Measurements from ENCODE around the gene CAPN1.

The CAPN1 gene

GRCh38 chr11:65241134-65241533 lies 59.4 kb downstream of the CAPN1 start:
- TF ChIP-seq TAF1 (IDR thresholded peaks at IDR 0.05; ENCODE audit: low read depth), result no peak

- TF ChIP-seq TEAD4 (IDR thresholded peaks at IDR 0.05) (no peak), CREB1 (IDR thresholded peaks at IDR 0.05; ENCODE audit: low read depth) (no peak), REST (IDR thresholded peaks at IDR 0.05; ENCODE audit: low read depth) (no peak), FOXM1 (IDR thresholded peaks at IDR 0.05; ENCODE audit: borderline replicate concordance, low read depth) (no peak), EGR1 (IDR thresholded peaks at IDR 0.05) (no peak), NFIC (IDR thresholded peaks at IDR 0.05) (no peak), CEBPB (IDR thresholded peaks at IDR 0.05) (no peak), YY1 (IDR thresholded peaks at IDR 0.05; ENCODE audit: low read depth) (no peak), TAF1 (IDR thresholded peaks at IDR 0.05; ENCODE audit: low read depth) (no peak), MAX (IDR thresholded peaks at IDR 0.05) (no peak), RAD21 (IDR thresholded peaks at IDR 0.05; ENCODE audit: low read depth) (no peak), TCF12 (IDR thresholded peaks at IDR 0.05; ENCODE audit: low read depth) (no peak), USF1 (IDR thresholded peaks at IDR 0.05) (no peak), ZBTB7A (IDR thresholded peaks at IDR 0.05; ENCODE audit: low read depth) (no peak)
Measured at GRCh38 chr11:65241692-65242091, 60.0 kb downstream of the CAPN1 start.

- TF ChIP-seq TAF1 (IDR thresholded peaks at IDR 0.05; ENCODE audit: low read depth) (no peak), NFIC (IDR thresholded peaks at IDR 0.05) (no peak), CREB1 (IDR thresholded peaks at IDR 0.05; ENCODE audit: low read depth) (no peak), USF1 (IDR thresholded peaks at IDR 0.05) (no peak), MAX (IDR thresholded peaks at IDR 0.05) (no peak), ZBTB7A (IDR thresholded peaks at IDR 0.05; ENCODE audit: low read depth) (no peak), CEBPB (IDR thresholded peaks at IDR 0.05) (no peak), TCF12 (IDR thresholded peaks at IDR 0.05; ENCODE audit: low read depth) (no peak), EP300 (IDR thresholded peaks at IDR 0.05; ENCODE audit: borderline replicate concordance) (no peak)
Measured at GRCh38 chr11:65242389-65242788, 60.7 kb downstream of the CAPN1 start.

GRCh38 chr11:65243797-65244196 lies 62.1 kb downstream of the CAPN1 start:
- TF ChIP-seq MAX (IDR thresholded peaks at IDR 0.05) (no peak), USF1 (IDR thresholded peaks at IDR 0.05) (no peak), TCF12 (IDR thresholded peaks at IDR 0.05; ENCODE audit: low read depth) (no peak), REST (IDR thresholded peaks at IDR 0.05; ENCODE audit: low read depth) (no peak), TAF1 (IDR thresholded peaks at IDR 0.05; ENCODE audit: low read depth) (no peak), CEBPB (IDR thresholded peaks at IDR 0.05) (no peak), ZBTB7A (IDR thresholded peaks at IDR 0.05; ENCODE audit: low read depth) (no peak), EGR1 (IDR thresholded peaks at IDR 0.05) (no peak)

GRCh38 chr11:65246506-65246905 lies 64.8 kb downstream of the CAPN1 start:
- TF ChIP-seq TAF1 (IDR thresholded peaks at IDR 0.05; ENCODE audit: low read depth), result no peak
- no peak for TF ChIP-seq ZBTB7A (IDR thresholded peaks at IDR 0.05; ENCODE audit: low read depth)
- TF ChIP-seq USF1 (IDR thresholded peaks at IDR 0.05), result no peak
- no peak for TF ChIP-seq TCF12 (IDR thresholded peaks at IDR 0.05; ENCODE audit: low read depth)
- no peak for TF ChIP-seq MAX (IDR thresholded peaks at IDR 0.05)
- no peak for TF ChIP-seq EP300 (IDR thresholded peaks at IDR 0.05; ENCODE audit: borderline replicate concordance)
- no peak for TF ChIP-seq NFIC (IDR thresholded peaks at IDR 0.05)
- TF ChIP-seq YY1 (IDR thresholded peaks at IDR 0.05; ENCODE audit: low read depth), result no peak

Data from Ishikawa (cell line).